ENCODE data around the gene PGM2. TPM values are rescaled to one million over a fixed set of nuclear protein-coding genes. Genes with fewer than 3 reads are reported as not detected.
A peak's percentile ranks its signal among the peaks of the same experiment; 100 is the strongest.

Gene PGM2
- total RNA-seq, 4 donors from 2014 or later: 13.7 to 24.3 (median 15.5) TPM

GRCh38 chr4:37905533-37906169, 79.2 kb downstream of the PGM2 start:
- Histone ChIP-seq H3K36me3 (no peaks in the 10 kb centered on the region), H3K27me3 (no peaks in the 10 kb centered on the region), H3K27ac (no peak overlapping the region), H3K4me3 (no peak overlapping the region), H3K9me3 (no peaks in the 10 kb centered on the region), H3K4me1 (peaks cover 0 to 4% (median 0%) of the 10 kb centered on the region in 4 donors)
- no peak for DNase-seq (ENCODE audit: low spot score in 2 of 2)
- TF ChIP-seq POLR2A (IDR thresholded peaks at IDR 0.05) (no peak), CTCF (IDR thresholded peaks at IDR 0.05) (no peak), EP300 (IDR thresholded peaks at IDR 0.05) (no peak)
- 82 to 84% methylated on average over 7 of the region's 7 CpGs for WGBS, 2 donors

GRCh38 chr4:37908488-37909331, 82.2 kb downstream of the PGM2 start:
- peaks cover 0 to 4% (median 0%) of the 10 kb centered on the region in 4 donors for H3K4me1 ChIP-seq
- 47 to 50% methylated on average over 21 of the region's 21 CpGs for WGBS, 2 donors
- H3K9me3 ChIP-seq: no peaks in the 10 kb centered on the region
- no peaks in the 10 kb centered on the region for H3K27me3 ChIP-seq
- H3K36me3 ChIP-seq: no peaks in the 10 kb centered on the region
- no peak overlapping the region for H3K4me3 ChIP-seq
- no peak for DNase-seq (ENCODE audit: low spot score in 2 of 2)
- H3K27ac ChIP-seq: peak overlapping the region in 2 of 4 donors; percentile 49 to 64
- no peak for TF ChIP-seq POLR2A (IDR thresholded peaks at IDR 0.05)
- no peak for TF ChIP-seq EP300 (IDR thresholded peaks at IDR 0.05)
- no peak for TF ChIP-seq CTCF (IDR thresholded peaks at IDR 0.05)

DNA sequence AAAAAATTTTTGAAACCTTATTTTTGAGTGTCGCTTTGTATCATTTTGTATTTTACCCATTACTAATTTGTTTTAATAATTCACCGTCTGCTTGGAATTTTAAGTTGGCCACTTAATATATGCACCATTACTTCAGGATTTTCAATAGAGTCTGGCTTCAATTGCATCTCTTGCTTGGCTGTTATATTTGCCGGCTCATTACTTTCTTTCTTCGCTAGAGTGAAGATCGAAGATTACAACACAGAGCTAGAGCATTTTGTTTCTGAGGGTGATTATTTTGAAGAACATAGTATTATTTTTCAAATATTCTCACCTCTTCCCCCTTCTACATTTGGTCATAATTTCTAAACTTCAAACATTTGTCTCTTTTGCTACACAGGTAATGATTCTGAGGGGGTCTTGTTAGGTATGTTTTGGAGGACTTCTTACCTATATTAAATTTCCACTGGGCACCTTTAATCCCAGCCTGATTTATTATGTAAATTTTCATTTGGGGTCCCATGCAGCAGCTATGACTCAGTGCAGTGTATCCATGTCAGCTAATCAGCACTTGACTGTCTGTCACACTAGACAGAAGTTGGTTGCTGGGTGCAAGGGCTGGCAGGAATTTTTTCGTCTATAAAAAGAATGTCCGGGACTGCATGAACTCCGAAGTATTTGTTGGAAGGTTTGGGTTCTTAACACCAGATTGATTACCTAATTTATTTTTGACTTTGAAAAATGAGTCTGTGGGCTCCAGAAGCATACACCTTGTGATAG, 83.0 kb downstream of the PGM2 start:
- Histone ChIP-seq H3K36me3 (no peaks in the 10 kb centered on the region), H3K9me3 (no peaks in the 10 kb centered on the region), H3K27me3 (no peaks in the 10 kb centered on the region), H3K4me3 (no peak overlapping the region), H3K27ac (no peak overlapping the region), H3K4me1 (peaks cover 0 to 4% (median 0%) of the 10 kb centered on the region in 4 donors)
- 82 to 83% methylated on average over 8 of the region's 8 CpGs for WGBS, 2 donors
- no peak for DNase-seq (ENCODE audit: low spot score in 2 of 2)
- TF ChIP-seq CTCF (IDR thresholded peaks at IDR 0.05): no peak
- no peak for TF ChIP-seq POLR2A (IDR thresholded peaks at IDR 0.05)
- no peak for TF ChIP-seq EP300 (IDR thresholded peaks at IDR 0.05)

DNA sequence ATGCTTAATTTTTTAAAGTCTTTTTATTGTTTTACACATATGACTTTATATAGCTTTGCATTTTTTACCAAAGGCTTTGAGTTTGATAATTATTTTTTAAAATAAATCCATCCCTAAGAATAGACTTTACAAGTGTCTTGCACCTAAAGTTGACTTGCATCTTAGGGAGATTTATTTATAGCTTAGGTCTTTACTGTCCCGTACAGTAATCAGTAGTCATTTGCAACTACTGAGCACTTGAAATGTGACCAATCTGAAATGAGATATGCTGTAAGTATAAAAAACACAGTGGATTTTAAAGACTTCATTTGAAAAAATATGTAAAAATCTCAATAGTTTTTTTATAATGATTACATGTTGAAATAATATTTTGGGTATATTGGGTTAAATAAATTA, 83.6 kb downstream of the PGM2 start:
- H3K4me3 ChIP-seq: no peak overlapping the region
- H3K27me3 ChIP-seq: no peaks in the 10 kb centered on the region
- TF ChIP-seq CTCF (IDR thresholded peaks at IDR 0.05): no peak
- TF ChIP-seq EP300 (IDR thresholded peaks at IDR 0.05): no peak
- no peak for TF ChIP-seq POLR2A (IDR thresholded peaks at IDR 0.05)
- H3K27ac ChIP-seq: no peak overlapping the region
- H3K36me3 ChIP-seq: no peaks in the 10 kb centered on the region
- peaks cover 0 to 4% (median 0%) of the 10 kb centered on the region in 4 donors for H3K4me1 ChIP-seq
- 28 to 79% methylated on average over 1 of the region's 1 CpG for WGBS, 2 donors
- no peaks in the 10 kb centered on the region for H3K9me3 ChIP-seq
- DNase-seq (ENCODE audit: low spot score in 2 of 2): no peak

Other genes starting within 250 kb of the PGM2 start
- 10 to 100 TPM; 43.8 to 78.0 (median 61.2) TPM for gene RELL1, start 140.3 kb upstream of the PGM2 start, total RNA-seq
- 10 to 100 TPM; 41.6 to 97.8 (median 62.5) TPM for gene TBC1D1, start 64.4 kb downstream of the PGM2 start, total RNA-seq
- 1 to 10 TPM in 1 of 4 donors, not detected in 3; 1.3 TPM for gene PTTG2, start 133.7 kb downstream of the PGM2 start, total RNA-seq

Data from tibial nerve (tissue), 4 donors.